GM18498 (cell line): Measurements from ENCODE around the gene DFFA.
A peak's percentile ranks its signal among the peaks of the same experiment; 100 is the strongest.

Experiments used
- ATAC-seq: cut with Tn5 transposase; IDR thresholded peaks from one replicate; pipeline ENCODE4 v1.9.1; 2021; ENCODE audit warnings: mild to moderate bottlenecking, moderate library complexity; ENCODE audit not compliant: unreplicated experiment

The DFFA gene

GRCh38 chr1:10472220-10473144, at the start of gene DFFA:
DFFA (minus strand) TSS chr1:10472529; CDS start chr1:10472458, 71 bp downstream.
- ATAC-seq = peak; percentile 77

GRCh38 chr1:10521537-10522157, 49.3 kb upstream of the DFFA start:
- ATAC-seq = no peak

- ATAC-seq = no peak
Measured at GRCh38 chr1:10520952-10521351, 48.6 kb upstream of the DFFA start.

GRCh38 chr1:10520497-10520896, 48.2 kb upstream of the DFFA start:
- ATAC-seq = no peak

GRCh38 chr1:10519016-10519417, 46.7 kb upstream of the DFFA start:
- ATAC-seq = no peak

GRCh38 chr1:10517677-10517982, 45.3 kb upstream of the DFFA start:
- no peak for ATAC-seq

GRCh38 chr1:10516925-10517676, 44.8 kb upstream of the DFFA start:
- no peak for ATAC-seq

GRCh38 chr1:10515976-10516750, 43.8 kb upstream of the DFFA start:
- ATAC-seq = no peak

GRCh38 chr1:10515301-10515975, 43.1 kb upstream of the DFFA start:
- no peak for ATAC-seq

GRCh38 chr1:10514490-10515235, 42.3 kb upstream of the DFFA start:
- no peak for ATAC-seq

- no peak for ATAC-seq
Measured at GRCh38 chr1:10513199-10513598, 40.9 kb upstream of the DFFA start.

- ATAC-seq = no peak
Measured at GRCh38 chr1:10511494-10511885, 39.2 kb upstream of the DFFA start.

- peak; percentile 90 for ATAC-seq
Measured at GRCh38 chr1:10510520-10511493, 38.5 kb upstream of the DFFA start.

GRCh38 chr1:10509809-10510509, 37.6 kb upstream of the DFFA start:
- no peak for ATAC-seq

GRCh38 chr1:10508511-10508951, 36.2 kb upstream of the DFFA start:
- ATAC-seq = no peak

- ATAC-seq = peak; percentile 47
Measured at GRCh38 chr1:10507111-10507879, 35.0 kb upstream of the DFFA start.

- no peak for ATAC-seq
Measured at GRCh38 chr1:10506677-10507047, 34.3 kb upstream of the DFFA start.
